T-cell (primary cell): ENCODE results near the gene ULK4. TPM values are rescaled to one million over a fixed set of nuclear protein-coding genes. Genes with fewer than 3 reads are reported as not detected.

Experiments used
- ATAC-seq, 4 experiments: fragments of 200-7000 bp in 3 of 4; fragments of 150-1000 bp in 1 of 4; cut with Tn5 transposase; replicated peaks in 1 of 4; 1 replicate in 3 of 4; 2 replicates in 1 of 4; pipeline ENCODE4 v1.10.0; 2021; ENCODE audit warnings: moderate library complexity in 3 of 4, mild to moderate bottlenecking in 2 of 4, moderate number of reproducible peaks in 1 of 4
- CTCF ChIA-PET, 2 donors: fragments of 300-600 bp; sonication (Branson Sonifier 250); formaldehyde crosslinking; loops; one replicate each; lab custom pipeline; 2022; ENCODE audit warnings: antibody characterized with exemption in 2 of 2; lab: Charles Lee
- POLR2A ChIA-PET, 2 donors: fragments of 300-600 bp; sonication (Branson Sonifier 250); formaldehyde crosslinking; loops; one replicate each; lab custom pipeline; 2022; ENCODE audit warnings: antibody characterized with exemption in 2 of 2; lab: Charles Lee
- DNase-seq, 35 experiments: peaks; one replicate each; pipeline versions ENCODE4 v3.0.0 to v3.0.0-alpha.2; 2013 to 2023
- H3K27ac ChIP-seq: one replicate; pipeline ENCODE4 v1.5.1; 2013; ENCODE audit warnings: low read length
- H3K27me3 ChIP-seq, 2 experiments: replicated peaks in 1 of 2; 1 replicate in 1 of 2; 2 replicates in 1 of 2; pipeline versions ENCODE4 v1.6.1 to v1.7.0; 2013; ENCODE audit warnings: low read length in 1 of 2, mixed read lengths in 1 of 2; ENCODE audit not compliant: control insufficient read depth in 2 of 2, insufficient read depth in 2 of 2; ENCODE audit errors: extremely low read depth in 1 of 2
- H3K36me3 ChIP-seq, 2 donors: 1 replicate in 1 of 2; 2 replicates in 1 of 2; pipeline versions ENCODE4 v1.6.1 to v1.7.0; 2013; ENCODE audit warnings: low read length in 1 of 2; ENCODE audit not compliant: control insufficient read depth in 2 of 2, insufficient read depth in 1 of 2; ENCODE audit errors: extremely low read depth in 1 of 2
- H3K4me1 ChIP-seq, 2 experiments: 1 replicate in 1 of 2; 2 replicates in 1 of 2; pipeline versions ENCODE4 v1.6.1 to v1.7.0; 2013; ENCODE audit warnings: low read length in 2 of 2, mixed read lengths in 1 of 2; ENCODE audit not compliant: insufficient read depth in 2 of 2, control insufficient read depth in 1 of 2; ENCODE audit errors: extremely low read depth in 1 of 2
- H3K4me3 ChIP-seq, 2 donors: 1 replicate in 1 of 2; 2 replicates in 1 of 2; pipeline versions ENCODE4 v1.5.1 to v1.7.0; 2013; ENCODE audit warnings: mild to moderate bottlenecking in 2 of 2, low read length in 1 of 2, moderate library complexity in 1 of 2; ENCODE audit not compliant: control insufficient read depth in 1 of 2; ENCODE audit errors: extremely low read depth in 1 of 2
- H3K9me3 ChIP-seq: 2 replicates; pipeline ENCODE4 v1.7.0; 2013
- H3K27ac Mint-ChIP-seq, 2 donors: one replicate each; pipeline ENCODE4 v1.8.0; 2020 to 2021; ENCODE audit warnings: mild to moderate bottlenecking in 2 of 2, mixed read lengths in 2 of 2
- H3K27me3 Mint-ChIP-seq, 2 donors: one replicate each; pipeline ENCODE4 v1.8.0; 2021 to 2022; ENCODE audit warnings: mixed read lengths in 2 of 2
- H3K36me3 Mint-ChIP-seq: one replicate; pipeline ENCODE4 v1.8.0; 2021; ENCODE audit warnings: mixed read lengths
- H3K4me1 Mint-ChIP-seq, 3 donors: one replicate each; pipeline ENCODE4 v1.8.0; 2020 to 2022; ENCODE audit warnings: mixed read lengths in 3 of 3, mild to moderate bottlenecking in 1 of 3
- H3K4me3 Mint-ChIP-seq, 3 donors: one replicate each; pipeline ENCODE4 v1.8.0; 2020 to 2022; ENCODE audit warnings: mild to moderate bottlenecking in 3 of 3, mixed read lengths in 3 of 3, moderate library complexity in 3 of 3
- H3K9me3 Mint-ChIP-seq, 3 donors: one replicate each; pipeline ENCODE4 v1.8.0; 2020 to 2022; ENCODE audit warnings: mixed read lengths in 3 of 3
- WGBS: methylation state at CpG from one replicate; pipeline ENCODE4 v1.1.5; 2013; ENCODE audit warnings: missing lambda C conversion rate; ENCODE audit not compliant: insufficient coverage; 5-methylcytosine and 5-hydroxymethylcytosine counted together
- total RNA-seq, 35 experiments: library from RNA in 6 of 35; stranded (reverse) in 6 of 35; fragments of 120-200 nt in 1 of 35; gene quantifications; one replicate each; pipeline versions ENCODE4 v1.2.1 to v1.2.4 and lab custom pipeline; 2013 to 2026

The ULK4 gene
- total RNA-seq, 5 donors from 2014 or later (not counting 1 experiment from before 2014, with no cell fraction given), result 17.5 to 28.2 (median 19.7) TPM

GRCh38 chr3:41220906-41221677 is 740.8 kb downstream of the ULK4 start:
- Mint-ChIP-seq H3K27me3 (no peaks in the 10 kb centered on the region), H3K4me1 (peaks cover 73 to 78% (median 73%) of the 10 kb centered on the region in 3 donors), H3K27ac (peak overlapping the region; percentile 17 to 75), H3K36me3 (peaks cover 20% of the 10 kb centered on the region), H3K9me3 (no peaks in the 10 kb centered on the region), H3K4me3 (peak overlapping the region in 1 of 3 donors; percentile 11)
- H3K4me1 ChIP-seq, result peaks cover 12 to 14% of the 10 kb centered on the region in 2 experiments
- no peaks in the 10 kb centered on the region for H3K27me3 ChIP-seq
- no peak overlapping the region for H3K27ac ChIP-seq
- ATAC-seq, result no peak
- H3K36me3 ChIP-seq, result peaks cover 16 to 23% of the 10 kb centered on the region in 2 donors
- H3K4me3 ChIP-seq, result no peak overlapping the region
- DNase-seq, result no peak
- POLR2A ChIA-PET, result interaction anchor here (0.6 to 1.0 kb wide), 2 partner anchors 12 to 22 kb away, joined by 4 to 17 read pairs; partner anchors contain the start of gene CTNNB1 (in 1 of the 2)
- H3K9me3 ChIP-seq, result no peaks in the 10 kb centered on the region
- CTCF ChIA-PET, result interaction anchor here in 1 of 2 donors (1.5 kb wide), 1 partner anchor 15 kb away, joined by 4 read pairs; no protein-coding TSS in a partner anchor
- no CpG with 5 or more reads among the region's 7 CpGs for WGBS

DNA sequence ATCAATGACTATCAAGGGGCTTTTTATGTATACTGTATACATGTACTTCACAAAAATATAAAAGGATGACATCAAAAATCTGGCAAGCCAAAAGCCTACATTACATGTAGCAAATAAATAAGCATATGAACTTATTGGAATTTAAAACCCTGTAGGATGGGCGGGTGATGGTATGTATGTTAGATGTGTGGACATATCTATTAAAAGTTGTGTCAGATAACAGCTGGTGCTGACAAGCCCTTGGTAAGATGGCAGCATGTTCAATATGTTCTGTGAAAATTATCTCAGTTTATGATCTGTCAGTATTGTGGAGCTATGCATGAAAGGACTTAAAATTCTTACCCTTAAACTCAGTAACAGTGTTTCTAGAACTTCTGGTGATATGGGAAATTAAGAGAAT is 742.5 kb downstream of the ULK4 start:
- Mint-ChIP-seq H3K27ac (no peak overlapping the region), H3K4me1 (peaks cover 79 to 83% (median 81%) of the 10 kb centered on the region in 3 donors), H3K27me3 (no peaks in the 10 kb centered on the region), H3K36me3 (peaks cover 6% of the 10 kb centered on the region), H3K4me3 (peak overlapping the region in 1 of 3 donors; percentile 7), H3K9me3 (no peaks in the 10 kb centered on the region)
- Histone ChIP-seq H3K27me3 (no peaks in the 10 kb centered on the region), H3K36me3 (peaks cover 6 to 7% of the 10 kb centered on the region in 2 donors), H3K9me3 (no peaks in the 10 kb centered on the region), H3K4me1 (peaks cover 13 to 19% of the 10 kb centered on the region in 2 experiments), H3K4me3 (no peak overlapping the region), H3K27ac (no peak overlapping the region)
- CTCF ChIA-PET, result interaction anchor here (0.9 to 1.5 kb wide), 3 partner anchors 12 to 17 kb away, joined by 3 to 5 read pairs (median 4); no protein-coding TSS in a partner anchor
- no CpG with 5 or more reads among the region's 1 CpG for WGBS
- DNase-seq, result no peak
- ATAC-seq, result no peak
- POLR2A ChIA-PET, result no interaction called here

GRCh38 chr3:41216993-41217392 is 744.9 kb downstream of the ULK4 start:
- POLR2A ChIA-PET, result interaction anchor here in 1 of 2 donors (0.6 kb wide), 1 partner anchor 17 kb away, joined by 3 read pairs; no protein-coding TSS in a partner anchor
- H3K27ac ChIP-seq, result no peak overlapping the region
- CTCF ChIA-PET, result no interaction called here
- Mint-ChIP-seq H3K9me3 (no peaks in the 10 kb centered on the region), H3K4me1 (peaks cover 90 to 92% (median 90%) of the 10 kb centered on the region in 3 donors), H3K27me3 (no peaks in the 10 kb centered on the region), H3K4me3 (peak overlapping the region in 2 of 3 donors; percentile 0 to 39), H3K27ac (peak overlapping the region in 1 of 2 donors; percentile 7), H3K36me3 (peaks cover 7% of the 10 kb centered on the region)
- no peaks in the 10 kb centered on the region for H3K36me3 ChIP-seq
- peak in 2 of 4 experiments; percentile 17 to 23 for ATAC-seq
- DNase-seq, result no peak
- H3K4me3 ChIP-seq, result no peak overlapping the region
- H3K27me3 ChIP-seq, result no peaks in the 10 kb centered on the region
- H3K4me1 ChIP-seq, result peaks cover 18 to 20% of the 10 kb centered on the region in 2 experiments
- no peaks in the 10 kb centered on the region for H3K9me3 ChIP-seq
- no CpG with 5 or more reads among the region's 1 CpG for whole genome bisulfite sequencing

DNA sequence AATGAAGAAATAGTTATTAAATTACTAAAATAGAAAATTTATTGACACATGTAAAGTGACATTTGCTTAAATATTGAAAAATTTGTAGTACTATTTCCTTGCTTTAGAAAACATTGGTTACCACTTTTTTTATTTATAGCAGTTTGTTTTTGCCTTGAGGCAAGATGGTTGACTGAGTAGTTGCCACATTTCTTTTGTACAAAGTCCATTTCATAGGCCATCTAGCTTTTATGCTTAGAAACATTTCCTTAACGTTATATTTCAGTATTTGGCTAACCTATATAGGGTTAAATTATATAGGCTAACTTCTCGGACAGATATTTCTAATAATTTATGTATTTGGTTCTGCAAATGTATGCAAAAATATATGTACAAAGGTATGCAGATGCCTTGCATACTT is 745.5 kb downstream of the ULK4 start:
- Histone ChIP-seq H3K9me3 (no peaks in the 10 kb centered on the region), H3K27me3 (no peaks in the 10 kb centered on the region), H3K36me3 (no peaks in the 10 kb centered on the region), H3K4me1 (peaks cover 18% of the 10 kb centered on the region in 2 experiments), H3K4me3 (no peak overlapping the region), H3K27ac (no peak overlapping the region)
- CTCF ChIA-PET, result no interaction called here
- Mint-ChIP-seq H3K9me3 (no peaks in the 10 kb centered on the region), H3K36me3 (peaks cover 13% of the 10 kb centered on the region), H3K4me3 (no peak overlapping the region), H3K27ac (no peak overlapping the region), H3K4me1 (peaks cover 90 to 92% (median 90%) of the 10 kb centered on the region in 3 donors), H3K27me3 (no peaks in the 10 kb centered on the region)
- DNase-seq (no peak), ATAC-seq (no peak)
- WGBS, result no CpG with 5 or more reads among the region's 2 CpGs
- POLR2A ChIA-PET, result interaction anchor here (0.6 to 1.1 kb wide), 2 partner anchors 16 to 418 kb away, joined by 3 to 4 read pairs; no protein-coding TSS in a partner anchor

GRCh38 chr3:41213588-41213987 is 748.3 kb downstream of the ULK4 start:
- no peak overlapping the region for H3K4me3 ChIP-seq
- DNase-seq, result no peak
- Mint-ChIP-seq H3K27me3 (no peaks in the 10 kb centered on the region), H3K9me3 (no peaks in the 10 kb centered on the region), H3K27ac (no peak overlapping the region), H3K4me1 (peaks cover 79 to 85% (median 81%) of the 10 kb centered on the region in 3 donors), H3K4me3 (peak overlapping the region in 1 of 3 donors; percentile 49), H3K36me3 (peaks cover 24% of the 10 kb centered on the region)
- H3K9me3 ChIP-seq, result no peaks in the 10 kb centered on the region
- CTCF ChIA-PET, result interaction anchor here in 1 of 2 donors (1.2 to 1.3 kb wide), 2 partner anchors 14 to 95 kb away, joined by 3 to 4 read pairs; no protein-coding TSS in a partner anchor
- WGBS, result no CpG with 5 or more reads among the region's 2 CpGs
- H3K4me1 ChIP-seq, result peaks cover 18 to 21% of the 10 kb centered on the region in 2 experiments
- POLR2A ChIA-PET, result interaction anchor here in 1 of 2 donors (0.6 to 2.2 kb wide), 2 partner anchors 15 to 204 kb away, joined by 3 to 15 read pairs; partner anchors contain the start of gene CTNNB1
- no peaks in the 10 kb centered on the region for H3K27me3 ChIP-seq
- H3K36me3 ChIP-seq, result no peaks in the 10 kb centered on the region
- no peak overlapping the region for H3K27ac ChIP-seq
- ATAC-seq, result no peak

- Mint-ChIP-seq H3K9me3 (no peaks in the 10 kb centered on the region), H3K27ac (no peak overlapping the region), H3K4me1 (peaks cover 79 to 88% (median 84%) of the 10 kb centered on the region in 3 donors), H3K36me3 (peaks cover 27% of the 10 kb centered on the region), H3K27me3 (no peaks in the 10 kb centered on the region), H3K4me3 (peak overlapping the region in 1 of 3 donors; percentile 49)
- ATAC-seq, result no peak
- Histone ChIP-seq H3K9me3 (no peaks in the 10 kb centered on the region), H3K4me1 (peaks cover 14 to 22% of the 10 kb centered on the region in 2 experiments), H3K4me3 (no peak overlapping the region), H3K27me3 (no peaks in the 10 kb centered on the region), H3K27ac (no peak overlapping the region), H3K36me3 (no peaks in the 10 kb centered on the region)
- WGBS, result no CpG with 5 or more reads among the region's 2 CpGs
- DNase-seq, result no peak
- ChIA-PET POLR2A (interaction anchor here in 1 of 2 donors (0.6 kb wide), 1 partner anchor 19 kb away, joined by 3 read pairs; no protein-coding TSS in a partner anchor), CTCF (interaction anchor here in 1 of 2 donors (0.6 to 1.3 kb wide), 2 partner anchors 8 to 903 kb away, joined by 3 to 4 read pairs; no protein-coding TSS in a partner anchor)
Measured at GRCh38 chr3:41212088-41212487, 749.8 kb downstream of the ULK4 start.
